Endothelial cell (in vitro differentiated cells): Measurements from ENCODE around the gene UBP1. TPM values are rescaled to one million over a fixed set of nuclear protein-coding genes. Genes with fewer than 3 reads are reported as not detected.

Experiments used
- DNase-seq: peaks from one replicate; pipeline ENCODE4 v3.0.0; 2021; ENCODE audit warnings: low spot score
- H3K27ac Mint-ChIP-seq: one replicate; pipeline ENCODE4 v1.8.0; 2021; ENCODE audit warnings: mixed read lengths, inconsistent platforms; ENCODE audit not compliant: unreplicated experiment
- H3K27me3 Mint-ChIP-seq: one replicate; pipeline ENCODE4 v1.8.0; 2021; ENCODE audit warnings: mild to moderate bottlenecking, moderate library complexity, mixed read lengths, inconsistent platforms; ENCODE audit not compliant: unreplicated experiment
- H3K36me3 Mint-ChIP-seq: one replicate; pipeline ENCODE4 v1.8.0; 2021; ENCODE audit warnings: mild to moderate bottlenecking, low read depth, mixed read lengths, inconsistent platforms; ENCODE audit not compliant: unreplicated experiment
- H3K4me1 Mint-ChIP-seq: one replicate; pipeline ENCODE4 v1.8.0; 2021; ENCODE audit warnings: mild to moderate bottlenecking, mixed read lengths, inconsistent platforms; ENCODE audit not compliant: unreplicated experiment
- H3K4me3 Mint-ChIP-seq: one replicate; pipeline ENCODE4 v1.8.0; 2021; ENCODE audit warnings: mild to moderate bottlenecking, mixed read lengths, inconsistent platforms; ENCODE audit not compliant: unreplicated experiment
- H3K9me3 Mint-ChIP-seq: one replicate; pipeline ENCODE4 v1.8.0; 2021; ENCODE audit warnings: mixed read lengths, inconsistent platforms; ENCODE audit not compliant: unreplicated experiment
- total RNA-seq: library from RNA; stranded (reverse); fragmentation: NEBNext Ultra II Directional; extraction: Animal tissue kit (Norgen Biotek cat#: 25700); gene quantifications from one replicate; pipeline ENCODE4 v1.2.1, GENCODE V29; 2021; ENCODE audit not compliant: unreplicated experiment
- TF ChIP-seq, protein P1 (sequence below): fragments of 200-600 bp; sonication (generic); IDR thresholded peaks from one replicate; pipeline ENCODE4 v1.5.0; 2021; ENCODE audit warnings: antibody characterized with exemption; ENCODE audit not compliant: unreplicated experiment

The UBP1 gene
- total RNA-seq, 1 donor from 2014 or later, result 83.3 TPM

DNA sequence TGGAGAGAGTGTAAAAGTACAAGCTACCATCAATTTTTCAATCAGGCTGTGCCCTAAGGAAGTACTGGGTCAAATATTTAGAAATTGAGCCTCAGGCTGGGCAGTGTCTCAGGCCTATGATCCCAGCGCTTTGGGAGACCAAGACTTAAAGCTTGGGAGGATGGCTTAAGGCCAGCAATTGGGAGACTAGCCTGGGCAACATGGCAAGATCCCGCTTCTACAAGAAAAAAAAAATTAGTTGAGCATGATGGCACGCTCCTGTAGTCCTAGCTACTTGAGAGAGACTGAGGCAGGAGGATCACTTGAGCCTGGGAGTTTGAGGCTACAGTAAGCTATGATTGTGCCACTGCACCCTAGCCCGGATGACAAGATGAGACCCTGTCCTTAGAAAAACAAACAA, 2.0 kb upstream of the UBP1 start:
- Mint-ChIP-seq H3K4me1 (peaks cover 35% of the 10 kb centered on the region), H3K27me3 (peaks cover 5% of the 10 kb centered on the region), H3K4me3 (peak overlapping the region; percentile 67), H3K36me3 (peaks cover 10% of the 10 kb centered on the region), H3K27ac (peak overlapping the region; percentile 99), H3K9me3 (no peaks in the 10 kb centered on the region)
- TF ChIP-seq, protein P1, sequence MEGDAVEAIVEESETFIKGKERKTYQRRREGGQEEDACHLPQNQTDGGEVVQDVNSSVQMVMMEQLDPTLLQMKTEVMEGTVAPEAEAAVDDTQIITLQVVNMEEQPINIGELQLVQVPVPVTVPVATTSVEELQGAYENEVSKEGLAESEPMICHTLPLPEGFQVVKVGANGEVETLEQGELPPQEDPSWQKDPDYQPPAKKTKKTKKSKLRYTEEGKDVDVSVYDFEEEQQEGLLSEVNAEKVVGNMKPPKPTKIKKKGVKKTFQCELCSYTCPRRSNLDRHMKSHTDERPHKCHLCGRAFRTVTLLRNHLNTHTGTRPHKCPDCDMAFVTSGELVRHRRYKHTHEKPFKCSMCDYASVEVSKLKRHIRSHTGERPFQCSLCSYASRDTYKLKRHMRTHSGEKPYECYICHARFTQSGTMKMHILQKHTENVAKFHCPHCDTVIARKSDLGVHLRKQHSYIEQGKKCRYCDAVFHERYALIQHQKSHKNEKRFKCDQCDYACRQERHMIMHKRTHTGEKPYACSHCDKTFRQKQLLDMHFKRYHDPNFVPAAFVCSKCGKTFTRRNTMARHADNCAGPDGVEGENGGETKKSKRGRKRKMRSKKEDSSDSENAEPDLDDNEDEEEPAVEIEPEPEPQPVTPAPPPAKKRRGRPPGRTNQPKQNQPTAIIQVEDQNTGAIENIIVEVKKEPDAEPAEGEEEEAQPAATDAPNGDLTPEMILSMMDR, result no peak
- no peak for DNase-seq

DNA sequence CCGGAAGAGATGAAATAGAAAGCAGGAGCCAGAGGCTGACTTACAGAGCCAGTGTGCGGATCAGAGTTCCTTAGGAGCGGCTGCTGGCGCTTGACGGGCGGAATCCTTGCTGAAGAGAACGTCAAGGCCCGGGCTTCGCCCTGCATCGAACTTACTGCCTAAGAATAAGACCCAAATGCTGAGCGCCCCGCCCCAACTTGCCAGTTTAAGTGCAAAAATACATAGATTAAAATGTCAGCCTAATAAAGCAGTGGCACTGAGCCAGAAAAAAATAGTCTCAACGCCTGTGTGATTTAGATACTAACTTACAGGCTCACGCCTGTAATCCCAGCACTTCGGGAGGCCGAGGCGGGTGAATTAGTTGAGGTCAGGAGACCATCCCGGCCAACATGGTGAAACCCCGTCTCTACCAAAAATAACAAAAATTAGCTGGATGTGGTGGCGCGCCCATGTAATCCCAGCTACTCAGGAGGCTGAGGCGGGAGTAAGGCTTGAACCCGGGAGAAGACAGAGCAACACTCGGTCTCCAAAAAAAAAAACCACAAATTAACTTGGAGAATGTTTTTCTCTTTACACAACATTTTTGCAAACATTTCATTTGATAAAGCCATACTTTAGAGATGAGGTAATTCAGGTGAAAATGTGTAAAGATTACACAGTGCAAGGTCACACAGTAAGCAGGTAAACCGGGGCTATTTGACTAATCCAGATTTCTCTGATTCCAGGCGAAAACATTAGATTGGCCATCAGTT, 1.2 kb upstream of the UBP1 start:
- peaks cover 10% of the 10 kb centered on the region for H3K36me3 Mint-ChIP-seq
- H3K4me3 Mint-ChIP-seq, result peak overlapping the region; percentile 99
- peaks cover 34% of the 10 kb centered on the region for H3K4me1 Mint-ChIP-seq
- no peaks in the 10 kb centered on the region for H3K9me3 Mint-ChIP-seq
- TF ChIP-seq, protein P1, result no peak
- peak overlapping the region; percentile 99 for H3K27ac Mint-ChIP-seq
- DNase-seq, result no peak
- peaks cover 5% of the 10 kb centered on the region for H3K27me3 Mint-ChIP-seq

- peak overlapping the region; percentile 97 for H3K4me3 Mint-ChIP-seq
- TF ChIP-seq, protein P1, result no peak
- peaks cover 10% of the 10 kb centered on the region for H3K36me3 Mint-ChIP-seq
- H3K9me3 Mint-ChIP-seq, result no peaks in the 10 kb centered on the region
- no peak overlapping the region for H3K27ac Mint-ChIP-seq
- H3K27me3 Mint-ChIP-seq, result peaks cover 5% of the 10 kb centered on the region
- H3K4me1 Mint-ChIP-seq, result peaks cover 34% of the 10 kb centered on the region
- DNase-seq, result peak; percentile 55
These were observed 468 bp downstream of the UBP1 start for GRCh38 chr3:33439546-33440327.

GRCh38 chr3:33438881-33439545, 1.2 kb downstream of the UBP1 start:
- H3K27ac Mint-ChIP-seq, result peak overlapping the region; percentile 93
- DNase-seq, result no peak
- H3K36me3 Mint-ChIP-seq, result peaks cover 10% of the 10 kb centered on the region
- peaks cover 34% of the 10 kb centered on the region for H3K4me1 Mint-ChIP-seq
- peak overlapping the region; percentile 97 for H3K4me3 Mint-ChIP-seq
- TF ChIP-seq, protein P1, result no peak
- H3K9me3 Mint-ChIP-seq, result no peaks in the 10 kb centered on the region
- peaks cover 5% of the 10 kb centered on the region for H3K27me3 Mint-ChIP-seq
